Measurements from ENCODE around the gene ARHGAP26. TPM values are rescaled to one million over a fixed set of nuclear protein-coding genes. Genes with fewer than 3 reads are reported as not detected.

Gene ARHGAP26
- total RNA-seq, 1 experiment from 2014 or later = 34.5 TPM

DNA sequence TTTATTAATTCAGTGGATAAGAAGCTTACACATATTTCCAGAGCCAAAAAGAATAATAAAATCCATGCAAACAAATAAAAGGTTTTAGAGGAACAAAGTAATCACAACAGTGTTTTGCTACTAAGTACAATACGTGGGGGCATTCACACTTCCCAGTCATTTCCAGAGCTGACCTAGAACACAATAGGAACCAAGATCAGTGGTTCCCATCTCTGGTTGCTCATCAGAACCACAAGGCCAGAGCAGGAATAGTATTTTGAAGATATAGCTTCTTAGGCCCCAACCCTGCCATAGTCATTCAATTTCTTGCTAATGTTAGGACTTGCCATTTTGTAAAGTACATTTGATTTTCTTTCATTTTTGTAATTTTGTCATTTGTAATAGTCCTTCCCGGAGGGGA is 417.9 kb downstream of the ARHGAP26 start:
- Histone ChIP-seq H2AFZ (ENCODE audit: low read depth, low read length, poor library complexity, severe bottlenecking) (no peak overlapping the region), H3K9me3 (ENCODE audit: control insufficient read depth in 1 of 2, insufficient read depth in 1 of 2, low read depth in 1 of 2, low read length in 2 of 2) (no peaks in the 10 kb centered on the region), H3K9ac (ENCODE audit: low read length) (no peak overlapping the region), H3K27ac (ENCODE audit: low read depth, low read length) (no peak overlapping the region), H3K4me3 (replicated peaks in 1 of 2; ENCODE audit: low read depth in 1 of 2, low read length in 2 of 2) (no peak overlapping the region), H4K20me1 (ENCODE audit: insufficient read depth) (no peaks in the 10 kb centered on the region), H3K36me3 (ENCODE audit: control insufficient read depth in 1 of 2, insufficient read depth in 2 of 2, low read length in 2 of 2) (no peaks in the 10 kb centered on the region), H3K4me1 (ENCODE audit: control insufficient read depth in 1 of 2, insufficient read depth in 2 of 2, low read length in 2 of 2) (no peaks in the 10 kb centered on the region), H3K27me3 (ENCODE audit: insufficient read depth, low read length) (no peaks in the 10 kb centered on the region), H3K9me2 (ENCODE audit: insufficient read depth) (no peaks in the 10 kb centered on the region), H3K79me2 (ENCODE audit: insufficient read depth, low read length) (no peaks in the 10 kb centered on the region), H3K4me2 (ENCODE audit: low read length) (no peak overlapping the region)
- DNase-seq (ENCODE audit: low read depth, low spot score) (no peak), ATAC-seq (no peak)
- RAD21 ChIA-PET (ENCODE audit: low non-redundant PET in 1 of 2, low total read pairs in 2 of 2, uncharacterized antibody in 2 of 2, unreplicated experiment in 2 of 2) = no interaction called here
- no peak for TF ChIP-seq POLR2A (IDR thresholded peaks at IDR 0.05; ENCODE audit: borderline replicate concordance, extremely low read depth, insufficient read depth, insufficient read length)
- TF ChIP-seq TCF7L2 (IDR thresholded peaks at IDR 0.05; ENCODE audit: borderline replicate concordance, extremely low read depth, insufficient read depth, insufficient read length) = no peak
- TF ChIP-seq EZH2 (IDR thresholded peaks at IDR 0.05) = no peak
- TF ChIP-seq YY1 (IDR thresholded peaks at IDR 0.05; ENCODE audit: extremely low read depth, insufficient replicate concordance, low read depth, low read length) = no peak
- TF ChIP-seq RAD21 (IDR thresholded peaks at IDR 0.05; ENCODE audit: low read depth) = no peak
- no peak for TF ChIP-seq JUND (IDR thresholded peaks at IDR 0.05)
- intact Hi-C loops (cut with micrococcal nuclease) = no loop called here
- POLR2A ChIA-PET = no interaction called here
- BruUV-seq (replicated peaks) = no TSS peak
- CTCF ChIA-PET = no interaction called here

DNA sequence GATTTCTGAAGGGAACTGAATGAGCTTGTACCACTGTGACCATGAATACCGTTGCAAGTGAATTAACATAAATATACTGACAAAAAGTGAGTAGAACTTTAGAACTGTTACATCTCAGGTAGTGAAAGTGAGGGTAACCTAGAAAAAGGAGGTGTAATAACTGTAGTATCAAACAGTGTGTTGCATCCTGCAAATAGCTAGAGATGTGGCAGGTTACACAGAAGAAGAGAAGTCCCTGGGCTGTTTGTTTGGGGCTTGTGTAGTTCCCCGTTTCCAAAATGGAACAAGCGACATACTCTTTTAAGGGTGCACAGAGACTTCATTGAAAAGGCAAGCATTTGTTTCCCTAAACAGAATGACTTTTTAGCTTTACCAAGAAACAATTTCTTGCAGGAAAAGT is 418.5 kb downstream of the ARHGAP26 start:
- H2AFZ ChIP-seq (ENCODE audit: low read depth, low read length, poor library complexity, severe bottlenecking) = no peak overlapping the region
- TF ChIP-seq POLR2AphosphoS5 (IDR thresholded peaks at IDR 0.05; ENCODE audit: low read depth, low read length) (no peak), SP1 (IDR thresholded peaks at IDR 0.05; ENCODE audit: low read depth) (no peak), EZH2 (IDR thresholded peaks at IDR 0.05) (no peak)
- TF ChIP-seq, protein P1, sequence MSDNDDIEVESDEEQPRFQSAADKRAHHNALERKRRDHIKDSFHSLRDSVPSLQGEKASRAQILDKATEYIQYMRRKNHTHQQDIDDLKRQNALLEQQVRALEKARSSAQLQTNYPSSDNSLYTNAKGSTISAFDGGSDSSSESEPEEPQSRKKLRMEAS (IDR thresholded peaks at IDR 0.05) = no peak
- TF ChIP-seq, protein P2, sequence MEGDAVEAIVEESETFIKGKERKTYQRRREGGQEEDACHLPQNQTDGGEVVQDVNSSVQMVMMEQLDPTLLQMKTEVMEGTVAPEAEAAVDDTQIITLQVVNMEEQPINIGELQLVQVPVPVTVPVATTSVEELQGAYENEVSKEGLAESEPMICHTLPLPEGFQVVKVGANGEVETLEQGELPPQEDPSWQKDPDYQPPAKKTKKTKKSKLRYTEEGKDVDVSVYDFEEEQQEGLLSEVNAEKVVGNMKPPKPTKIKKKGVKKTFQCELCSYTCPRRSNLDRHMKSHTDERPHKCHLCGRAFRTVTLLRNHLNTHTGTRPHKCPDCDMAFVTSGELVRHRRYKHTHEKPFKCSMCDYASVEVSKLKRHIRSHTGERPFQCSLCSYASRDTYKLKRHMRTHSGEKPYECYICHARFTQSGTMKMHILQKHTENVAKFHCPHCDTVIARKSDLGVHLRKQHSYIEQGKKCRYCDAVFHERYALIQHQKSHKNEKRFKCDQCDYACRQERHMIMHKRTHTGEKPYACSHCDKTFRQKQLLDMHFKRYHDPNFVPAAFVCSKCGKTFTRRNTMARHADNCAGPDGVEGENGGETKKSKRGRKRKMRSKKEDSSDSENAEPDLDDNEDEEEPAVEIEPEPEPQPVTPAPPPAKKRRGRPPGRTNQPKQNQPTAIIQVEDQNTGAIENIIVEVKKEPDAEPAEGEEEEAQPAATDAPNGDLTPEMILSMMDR (IDR thresholded peaks at IDR 0.05 in 2 of 3, conservative IDR thresholded peaks at IDR 0.05 in 1 of 3; ENCODE audit: borderline replicate concordance in 1 of 3, insufficient read depth in 1 of 3, low read depth in 2 of 3, low read length in 2 of 3) = no peak
- no peaks in the 10 kb centered on the region for H3K4me1 ChIP-seq (ENCODE audit: control insufficient read depth in 1 of 2, insufficient read depth in 2 of 2, low read length in 2 of 2)
- POLR2A ChIA-PET = no interaction called here
- CTCF ChIA-PET = no interaction called here
- H3K9me3 ChIP-seq (ENCODE audit: control insufficient read depth in 1 of 2, insufficient read depth in 1 of 2, low read depth in 1 of 2, low read length in 2 of 2) = no peaks in the 10 kb centered on the region
- intact Hi-C loops (cut with micrococcal nuclease) = no loop called here
- H3K36me3 ChIP-seq (ENCODE audit: control insufficient read depth in 1 of 2, insufficient read depth in 2 of 2, low read length in 2 of 2) = no peaks in the 10 kb centered on the region
- ATAC-seq (no peak), DNase-seq (ENCODE audit: low read depth, low spot score) (no peak)
- H3K9ac ChIP-seq (ENCODE audit: low read length) = no peak overlapping the region
- H3K27ac ChIP-seq (ENCODE audit: low read depth, low read length) = no peak overlapping the region
- H4K20me1 ChIP-seq (ENCODE audit: insufficient read depth) = no peaks in the 10 kb centered on the region
- H3K4me2 ChIP-seq (ENCODE audit: low read length) = no peak overlapping the region
- no peaks in the 10 kb centered on the region for H3K79me2 ChIP-seq (ENCODE audit: insufficient read depth, low read length)
- no peak overlapping the region for H3K4me3 ChIP-seq (replicated peaks in 1 of 2; ENCODE audit: low read depth in 1 of 2, low read length in 2 of 2)
- no peaks in the 10 kb centered on the region for H3K9me2 ChIP-seq (ENCODE audit: insufficient read depth)
- RAD21 ChIA-PET (ENCODE audit: low non-redundant PET in 1 of 2, low total read pairs in 2 of 2, uncharacterized antibody in 2 of 2, unreplicated experiment in 2 of 2) = no interaction called here
- no TSS peak for BruUV-seq (replicated peaks)
- no peaks in the 10 kb centered on the region for H3K27me3 ChIP-seq (ENCODE audit: insufficient read depth, low read length)
